Upper lobe of right lung (tissue), 1 donor: ENCODE data around the gene ATG5. TPM values are rescaled to one million over a fixed set of nuclear protein-coding genes. Genes with fewer than 3 reads are reported as not detected.
"Not testable (repeated sequence)": the region's sequence is repeated elsewhere in the genome, so short reads cannot be mapped to it uniquely, and the experiment has no call there.

ENCODE experiments used
- ATAC-seq: fragments of 200-7000 bp; cut with Tn5 transposase; one replicate; pipeline ENCODE4 v1.9.1; 2020; ENCODE audit warnings: mild to moderate bottlenecking, moderate library complexity
- DNase-seq: peaks from one replicate; pipeline ENCODE4 v3.0.0-alpha.2; 2020
- H3K27ac ChIP-seq: fragments of 200-600 bp; one replicate; pipeline ENCODE4 v1.8.0; 2022
- H3K27me3 ChIP-seq: fragments of 200-600 bp; one replicate; pipeline ENCODE4 v1.8.0; 2022; ENCODE audit warnings: mild to moderate bottlenecking
- H3K36me3 ChIP-seq: fragments of 200-600 bp; one replicate; pipeline ENCODE4 v1.8.0; 2022
- H3K4me1 ChIP-seq: fragments of 200-600 bp; one replicate; pipeline ENCODE4 v1.8.0; 2022
- H3K4me3 ChIP-seq: fragments of 200-600 bp; one replicate; pipeline ENCODE4 v1.8.0; 2022; ENCODE audit warnings: mild to moderate bottlenecking
- H3K9me3 ChIP-seq: fragments of 200-600 bp; one replicate; pipeline ENCODE4 v1.8.0; 2022
- intact Hi-C: fragments of 100-400 bp; cut with DNase I; formaldehyde crosslinking; loops from one replicate; pipeline ENCODE4 v1.11.0; 2022
- total RNA-seq: library from RNA; stranded (reverse); fragmentation: NEBNext Ultra II Directional; extraction: Animal tissue kit (Norgen Biotek cat#: 25700); gene quantifications from one replicate; pipeline ENCODE4 v1.2.1, GENCODE V29; 2021
- TF ChIP-seq, protein P1 (sequence below): fragments of 200-600 bp; IDR thresholded peaks from one replicate; pipeline ENCODE4 v1.8.0; 2022; ENCODE audit warnings: antibody characterized with exemption
- donor health status: DM: no; HTN: yes; CAD: no; lungs with severe emphysema.

Gene ATG5
- total RNA-seq, 1 donor from 2014 or later, result 34.4 TPM

DNA sequence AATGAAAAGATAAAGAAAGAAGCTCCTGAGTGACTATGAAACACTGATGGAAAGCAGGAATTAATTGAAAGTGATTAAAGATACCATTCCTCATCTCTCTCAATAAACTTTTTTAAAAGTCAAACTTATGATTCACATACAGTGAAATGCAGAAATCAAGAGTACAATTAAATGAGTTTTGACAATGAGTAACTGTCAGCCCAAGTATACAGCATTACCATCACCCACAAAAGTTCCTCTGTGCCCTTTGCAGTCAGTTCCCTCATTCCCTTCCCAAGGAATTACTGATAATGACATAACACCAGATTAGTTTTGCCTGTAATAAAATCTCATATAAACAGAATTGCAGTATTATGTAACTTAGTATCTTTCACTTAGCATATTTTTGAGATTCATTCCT is 44.5 kb downstream of the ATG5 start:
- no peak overlapping the region for H3K27ac ChIP-seq
- H3K27me3 ChIP-seq, result no peaks in the 10 kb centered on the region
- peaks cover 19% of the 10 kb centered on the region for H3K36me3 ChIP-seq
- TF ChIP-seq, protein P1, sequence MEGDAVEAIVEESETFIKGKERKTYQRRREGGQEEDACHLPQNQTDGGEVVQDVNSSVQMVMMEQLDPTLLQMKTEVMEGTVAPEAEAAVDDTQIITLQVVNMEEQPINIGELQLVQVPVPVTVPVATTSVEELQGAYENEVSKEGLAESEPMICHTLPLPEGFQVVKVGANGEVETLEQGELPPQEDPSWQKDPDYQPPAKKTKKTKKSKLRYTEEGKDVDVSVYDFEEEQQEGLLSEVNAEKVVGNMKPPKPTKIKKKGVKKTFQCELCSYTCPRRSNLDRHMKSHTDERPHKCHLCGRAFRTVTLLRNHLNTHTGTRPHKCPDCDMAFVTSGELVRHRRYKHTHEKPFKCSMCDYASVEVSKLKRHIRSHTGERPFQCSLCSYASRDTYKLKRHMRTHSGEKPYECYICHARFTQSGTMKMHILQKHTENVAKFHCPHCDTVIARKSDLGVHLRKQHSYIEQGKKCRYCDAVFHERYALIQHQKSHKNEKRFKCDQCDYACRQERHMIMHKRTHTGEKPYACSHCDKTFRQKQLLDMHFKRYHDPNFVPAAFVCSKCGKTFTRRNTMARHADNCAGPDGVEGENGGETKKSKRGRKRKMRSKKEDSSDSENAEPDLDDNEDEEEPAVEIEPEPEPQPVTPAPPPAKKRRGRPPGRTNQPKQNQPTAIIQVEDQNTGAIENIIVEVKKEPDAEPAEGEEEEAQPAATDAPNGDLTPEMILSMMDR, result no peak
- ATAC-seq (no peak), DNase-seq (no peak)
- intact Hi-C loops, result no loop called here
- no peak overlapping the region for H3K4me3 ChIP-seq
- H3K4me1 ChIP-seq, result no peaks in the 10 kb centered on the region
- no peaks in the 10 kb centered on the region for H3K9me3 ChIP-seq

DNA sequence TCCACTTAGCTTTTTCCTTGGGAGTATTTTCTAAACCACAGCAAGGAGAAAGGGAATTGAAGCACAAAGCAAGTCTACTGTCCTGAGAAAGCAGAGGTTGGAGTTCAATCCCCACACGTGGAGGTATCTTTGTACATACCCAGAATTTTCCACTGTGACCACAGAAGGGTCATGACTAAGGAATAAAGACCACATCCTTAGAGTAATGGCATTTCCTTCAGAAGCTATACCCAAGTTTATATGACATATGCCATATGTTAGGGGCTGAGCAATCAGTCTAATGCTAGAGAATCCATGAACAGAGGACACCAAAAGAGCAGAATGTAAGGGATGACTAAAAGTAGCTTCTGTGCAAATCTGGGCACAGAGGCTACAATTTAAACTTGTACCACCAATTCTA is 46.4 kb downstream of the ATG5 start:
- Histone ChIP-seq H3K9me3 (no peaks in the 10 kb centered on the region), H3K27me3 (no peaks in the 10 kb centered on the region), H3K4me3 (no peak overlapping the region), H3K27ac (no peak overlapping the region), H3K36me3 (peaks cover 19% of the 10 kb centered on the region), H3K4me1 (peaks cover 7% of the 10 kb centered on the region)
- DNase-seq (no peak), ATAC-seq (no peak)
- TF ChIP-seq, protein P1, result no peak
- intact Hi-C loops, result no loop called here

DNA sequence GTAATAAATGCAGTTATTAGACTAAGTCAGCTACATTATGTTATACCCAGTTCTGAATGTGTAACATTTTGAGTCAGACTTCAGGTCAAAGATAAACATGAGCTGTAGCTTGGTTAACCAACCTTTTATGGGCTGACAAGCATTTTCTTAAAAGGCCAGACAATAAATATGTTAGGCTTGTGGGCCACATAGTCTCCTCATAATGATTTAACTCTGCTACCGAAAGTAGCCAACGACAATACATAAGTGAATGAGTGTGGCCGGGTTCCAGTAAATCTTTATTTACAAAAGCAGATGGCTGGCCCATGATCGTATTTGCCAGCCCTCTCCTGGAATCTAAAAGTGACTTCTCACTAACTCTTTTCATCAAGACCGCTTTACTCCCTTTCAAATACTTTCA is 49.9 kb downstream of the ATG5 start:
- intact Hi-C loops, result no loop called here
- Histone ChIP-seq H3K27ac (no peak overlapping the region), H3K4me1 (peaks cover 7% of the 10 kb centered on the region), H3K9me3 (no peaks in the 10 kb centered on the region), H3K27me3 (no peaks in the 10 kb centered on the region), H3K4me3 (no peak overlapping the region), H3K36me3 (peaks cover 19% of the 10 kb centered on the region)
- no peak for DNase-seq
- no peak for ATAC-seq
- TF ChIP-seq, protein P1, result no peak

DNA sequence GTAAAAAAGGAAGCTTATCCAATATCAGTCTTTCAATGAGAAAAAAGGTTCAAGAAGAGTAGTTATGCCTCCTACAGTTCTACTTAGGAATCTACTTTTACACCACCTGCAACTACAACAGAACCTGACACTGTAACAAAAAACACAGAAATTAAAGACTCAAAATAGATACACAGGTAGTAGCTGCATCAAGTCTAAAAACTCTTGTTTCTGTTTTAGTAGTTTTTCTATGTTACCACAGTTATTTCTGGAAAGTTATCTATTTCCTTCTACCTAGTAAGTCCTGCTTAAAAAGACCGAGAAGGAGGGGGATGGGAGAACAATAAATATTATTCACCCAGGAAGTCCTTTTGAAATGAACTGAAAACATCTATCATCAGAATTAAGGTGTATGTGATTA is 52.5 kb downstream of the ATG5 start:
- Histone ChIP-seq H3K27ac (no peak overlapping the region), H3K4me3 (no peak overlapping the region), H3K36me3 (peaks cover 4% of the 10 kb centered on the region), H3K4me1 (peaks cover 7% of the 10 kb centered on the region), H3K9me3 (no peaks in the 10 kb centered on the region), H3K27me3 (no peaks in the 10 kb centered on the region)
- TF ChIP-seq, protein P1, result no peak
- intact Hi-C loops, result no loop called here
- ATAC-seq (no peak), DNase-seq (no peak)

DNA sequence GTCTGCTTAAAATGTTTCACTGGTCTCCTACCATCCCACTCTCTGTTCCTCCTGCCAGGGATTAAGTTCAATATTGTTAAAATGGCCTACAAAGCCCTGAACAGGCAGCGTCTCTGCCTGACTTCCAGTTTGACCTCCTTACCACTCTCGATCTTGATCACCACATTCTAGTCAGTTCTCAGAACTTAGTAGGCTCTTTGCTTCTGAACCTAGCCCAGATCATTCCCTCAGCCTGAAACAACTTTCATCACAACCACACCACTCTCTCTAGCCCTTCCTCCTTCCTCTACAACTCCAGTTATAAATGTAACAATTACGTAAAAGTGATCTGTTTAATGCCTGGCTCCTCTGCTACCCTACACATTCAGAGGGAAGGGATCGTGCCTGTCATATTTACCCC is 53.3 kb downstream of the ATG5 start:
- intact Hi-C loops, result no loop called here
- Histone ChIP-seq H3K36me3 (no peaks in the 10 kb centered on the region), H3K4me3 (no peak overlapping the region), H3K27ac (no peak overlapping the region), H3K9me3 (no peaks in the 10 kb centered on the region), H3K27me3 (no peaks in the 10 kb centered on the region), H3K4me1 (peaks cover 7% of the 10 kb centered on the region)
- TF ChIP-seq, protein P1, result no peak
- ATAC-seq, result no peak
- DNase-seq, result no peak

DNA sequence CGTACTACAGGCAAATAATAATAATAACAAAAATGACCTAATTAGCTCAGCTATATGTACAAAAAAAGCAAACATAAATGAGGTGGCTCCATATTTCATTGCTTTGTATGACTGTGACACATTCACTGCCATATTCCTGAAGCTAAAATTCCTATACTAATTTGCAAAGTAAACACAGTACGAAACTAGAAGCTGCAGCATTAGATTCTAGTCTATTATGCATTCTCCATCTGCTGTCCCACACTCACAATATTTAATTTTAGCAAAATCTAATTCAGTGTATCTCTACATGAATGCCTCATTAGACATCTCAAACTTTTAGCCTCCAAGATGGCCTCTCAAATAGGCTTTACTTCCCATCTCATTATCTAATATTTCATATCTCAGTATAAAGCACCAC is 55.1 kb downstream of the ATG5 start:
- intact Hi-C loops, result no loop called here
- Histone ChIP-seq H3K4me3 (no peak overlapping the region), H3K9me3 (no peaks in the 10 kb centered on the region), H3K27ac (no peak overlapping the region), H3K27me3 (no peaks in the 10 kb centered on the region), H3K36me3 (no peaks in the 10 kb centered on the region), H3K4me1 (peaks cover 7% of the 10 kb centered on the region)
- ATAC-seq (no peak), DNase-seq (no peak)
- TF ChIP-seq, protein P1, result no peak

DNA sequence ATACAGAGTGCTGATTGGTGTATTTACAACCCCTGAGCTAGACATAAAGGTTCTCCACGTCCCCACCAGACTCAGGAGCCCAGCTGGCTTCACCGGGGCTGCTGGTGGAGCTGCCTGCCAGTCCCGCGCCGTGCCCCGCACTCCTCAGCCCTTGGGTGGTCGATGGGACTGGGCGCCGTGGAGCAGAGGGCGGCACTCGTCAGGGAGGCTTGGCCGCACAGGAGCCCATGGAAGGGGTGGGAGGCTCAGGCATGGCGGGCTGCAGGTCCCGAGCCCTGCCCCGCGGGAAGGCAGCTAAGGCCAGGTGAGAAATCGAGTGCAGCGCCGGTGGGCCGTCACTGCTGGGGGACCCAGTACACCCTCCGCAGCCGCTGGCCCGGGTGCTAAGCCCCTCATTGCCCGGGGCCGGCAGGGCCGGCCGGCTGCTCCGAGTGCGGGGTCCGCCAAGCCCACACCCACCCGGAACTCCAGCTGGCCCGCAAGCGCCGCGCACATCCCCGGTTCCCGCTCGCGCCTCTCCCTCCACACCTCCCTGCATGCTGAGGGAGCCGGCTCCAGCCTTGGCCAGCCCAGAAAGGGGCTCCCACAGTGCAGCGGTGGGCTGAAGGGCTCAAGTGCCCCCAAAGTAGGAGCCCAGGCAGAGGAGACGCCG is 56.2 kb downstream of the ATG5 start:
- ATAC-seq, H3K4me3 ChIP-seq, H3K27ac ChIP-seq, DNase-seq, H3K4me1 ChIP-seq, intact Hi-C loops, H3K27me3 ChIP-seq, H3K36me3 ChIP-seq, H3K9me3 ChIP-seq: not testable (repeated sequence)

DNA sequence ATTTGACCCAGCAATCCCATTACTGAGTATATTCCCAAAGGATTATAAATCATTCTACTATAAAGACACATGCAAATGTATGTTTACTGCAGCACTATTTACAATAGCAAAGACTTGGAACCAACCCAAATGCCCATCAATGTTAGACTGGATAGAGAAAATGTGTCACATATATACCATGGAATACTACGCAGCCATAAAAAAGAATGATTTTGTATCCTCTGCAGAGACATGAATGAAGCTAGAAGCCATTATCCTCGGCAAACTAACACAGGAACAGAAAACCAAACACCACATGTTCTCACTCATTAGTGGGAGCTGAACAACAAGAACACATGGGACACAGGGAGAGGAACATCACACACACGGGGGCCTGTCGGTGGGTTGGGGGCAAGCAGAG is 57.1 kb downstream of the ATG5 start:
- H3K36me3 ChIP-seq, H3K9me3 ChIP-seq, ATAC-seq, H3K4me3 ChIP-seq, DNase-seq, H3K27ac ChIP-seq, H3K27me3 ChIP-seq, intact Hi-C loops, H3K4me1 ChIP-seq: not testable (repeated sequence)
